H1 (cell line): ENCODE data around the gene TEDDM1. TPM values are rescaled to one million over a fixed set of nuclear protein-coding genes. Genes with fewer than 3 reads are reported as not detected.

Experiments
- CTCF ChIA-PET: fragments of 300-600 bp; sonication (Branson Sonifier 250); formaldehyde crosslinking; loops from one replicate; lab custom pipeline; 2021; ENCODE audit not compliant: partially characterized antibody; lab: Charles Lee
- POLR2A ChIA-PET: fragments of 300-600 bp; sonication (Branson Sonifier 250); formaldehyde crosslinking; loops from one replicate; lab custom pipeline; 2021; ENCODE audit warnings: inconsistent platforms; ENCODE audit not compliant: partially characterized antibody; lab: Charles Lee
- DNase-seq, 2 experiments: peaks; one replicate each; pipeline versions ENCODE4 v3.0.0 to v3.0.0-alpha.2; 2010 to 2022; ENCODE audit warnings: low spot score in 2 of 2, low read depth in 1 of 2, mixed read lengths in 1 of 2
- FAIRE-seq: peaks from 2 replicates; lab custom pipeline; 2011; peaks lifted over from hg19 to GRCh38; lab: Jason Lieb, UNC
- H2AFZ ChIP-seq: 2 replicates; pipeline ENCODE4 v1.8.1; 2012; ENCODE audit warnings: low read length, inconsistent platforms
- H2AK5ac ChIP-seq: 2 replicates; pipeline ENCODE4 v1.6.1; 2013; ENCODE audit warnings: low read depth, low read length
- H2BK120ac ChIP-seq: replicated peaks from 2 replicates; pipeline ENCODE3; 2013; ENCODE audit warnings: low read depth, low read length, inconsistent platforms
- H2BK12ac ChIP-seq: 2 replicates; pipeline ENCODE4 v1.6.1; 2013; ENCODE audit warnings: low read depth, low read length
- H2BK15ac ChIP-seq: 2 replicates; pipeline ENCODE4 v1.6.1; 2013; ENCODE audit warnings: low read length
- H2BK20ac ChIP-seq: 2 replicates; pipeline ENCODE4 v1.6.1; 2013; ENCODE audit warnings: low read length
- H2BK5ac ChIP-seq: 2 replicates; pipeline ENCODE4 v1.6.1; 2013; ENCODE audit warnings: low read depth, low read length
- H3K14ac ChIP-seq: 2 replicates; pipeline ENCODE4 v1.6.1; 2013; ENCODE audit warnings: inconsistent platforms; ENCODE audit not compliant: insufficient read length
- H3K18ac ChIP-seq: 2 replicates; pipeline ENCODE4 v1.6.1; 2013; ENCODE audit warnings: low read length; ENCODE audit errors: extremely low read depth
- H3K23ac ChIP-seq: 2 replicates; pipeline ENCODE4 v1.6.1; 2013; ENCODE audit warnings: inconsistent platforms; ENCODE audit not compliant: insufficient read length
- H3K23me2 ChIP-seq: 2 replicates; pipeline ENCODE4 v1.6.1; 2013; ENCODE audit warnings: low read depth, low read length
- H3K27ac ChIP-seq: 2 replicates; pipeline ENCODE4 v1.6.1; 2011; ENCODE audit warnings: low read depth, low read length, inconsistent platforms
- H3K27me3 ChIP-seq, 4 experiments: replicated peaks in 1 of 4; 1 replicate in 1 of 4; 2 replicates in 3 of 4; pipeline versions ENCODE4 v1.6.1 to v1.8.1; 2011 to 2013; ENCODE audit warnings: low read length in 3 of 4, mild to moderate bottlenecking in 3 of 4, inconsistent platforms in 2 of 4, mixed read lengths in 2 of 4, moderate library complexity in 1 of 4; ENCODE audit not compliant: control insufficient read depth in 3 of 4, insufficient read depth in 3 of 4; ENCODE audit errors: extremely low read depth in 1 of 4
- H3K36me3 ChIP-seq, 4 experiments: 2 replicates each; pipeline versions ENCODE4 v1.6.1 to v1.8.1; 2011 to 2013; ENCODE audit warnings: mild to moderate bottlenecking in 4 of 4, low read length in 3 of 4, moderate library complexity in 2 of 4, control low read depth in 1 of 4, inconsistent platforms in 1 of 4; ENCODE audit not compliant: insufficient read depth in 4 of 4, control insufficient read depth in 2 of 4
- H3K4ac ChIP-seq: replicated peaks from 2 replicates; pipeline ENCODE3; 2013; ENCODE audit warnings: low read length, low read depth, mixed read lengths, inconsistent platforms; ENCODE audit not compliant: insufficient read length
- H3K4me1 ChIP-seq, 4 experiments: replicated peaks in 1 of 4; 1 replicate in 1 of 4; 2 replicates in 3 of 4; pipeline versions ENCODE4 v1.6.1 to v1.8.1; 2011 to 2013; ENCODE audit warnings: low read length in 3 of 4, inconsistent platforms in 2 of 4, mixed read lengths in 1 of 4; ENCODE audit not compliant: insufficient read depth in 4 of 4, control insufficient read depth in 3 of 4
- H3K4me2 ChIP-seq, 2 experiments: 2 replicates each; pipeline versions ENCODE4 v1.6.1 to v1.8.1; 2011 to 2013; ENCODE audit warnings: low read depth in 2 of 2, low read length in 2 of 2, control low read depth in 1 of 2, inconsistent platforms in 1 of 2, mild to moderate bottlenecking in 1 of 2; ENCODE audit not compliant: insufficient read depth in 1 of 2
- H3K4me3 ChIP-seq, 4 experiments: fragments of 200-600, 300-600 bp in 1 of 4; sonication (generic), shearing (Covaris generic), sonication (Bioruptor Twin) in 1 of 4; 2 replicates each; pipeline versions ENCODE4 v1.5.1 to v1.8.1; 2011 to 2016; ENCODE audit warnings: low read length in 4 of 4, low read depth in 3 of 4, control low read depth in 2 of 4, inconsistent platforms in 2 of 4, mild to moderate bottlenecking in 2 of 4, mixed read lengths in 1 of 4, moderate library complexity in 1 of 4; ENCODE audit not compliant: insufficient read depth in 2 of 4; ENCODE audit errors: extremely low read depth in 1 of 4
- H3K56ac ChIP-seq: replicated peaks from 2 replicates; pipeline ENCODE3; 2013; ENCODE audit warnings: low read depth, mild to moderate bottlenecking, mixed read lengths, low read length, inconsistent platforms; ENCODE audit not compliant: insufficient read length
- H3K79me1 ChIP-seq: 2 replicates; pipeline ENCODE4 v1.6.1; 2013; ENCODE audit warnings: low read depth, low read length, control low read depth
- H3K79me2 ChIP-seq, 2 experiments: 2 replicates each; pipeline versions ENCODE4 v1.6.1 to v1.8.1; 2012 to 2013; ENCODE audit warnings: low read length in 2 of 2, mild to moderate bottlenecking in 2 of 2, inconsistent platforms in 1 of 2; ENCODE audit not compliant: insufficient read depth in 2 of 2, control insufficient read depth in 1 of 2
- H3K9ac ChIP-seq, 4 experiments: replicated peaks in 1 of 4; 1 replicate in 1 of 4; 2 replicates in 3 of 4; pipeline versions ENCODE4 v1.6.1 to v1.8.1; 2011 to 2013; ENCODE audit warnings: low read depth in 3 of 4, low read length in 3 of 4, control low read depth in 2 of 4, mild to moderate bottlenecking in 2 of 4, moderate library complexity in 2 of 4, inconsistent platforms in 1 of 4; ENCODE audit errors: extremely low read depth in 1 of 4
- H3K9me3 ChIP-seq, 2 experiments: 2 replicates each; pipeline versions ENCODE4 v1.6.1 to v1.8.1; 2012 to 2013; ENCODE audit warnings: mild to moderate bottlenecking in 2 of 2, moderate library complexity in 2 of 2, control low read depth in 1 of 2, inconsistent platforms in 1 of 2, low read depth in 1 of 2, low read length in 1 of 2, mixed read lengths in 1 of 2; ENCODE audit not compliant: insufficient read depth in 2 of 2
- H4K20me1 ChIP-seq, 2 experiments: replicated peaks in 1 of 2; 2 replicates each; pipeline versions ENCODE3 to v1.8.1; 2011 to 2013; ENCODE audit warnings: inconsistent platforms in 2 of 2, low read length in 2 of 2, mild to moderate bottlenecking in 1 of 2; ENCODE audit not compliant: insufficient read depth in 2 of 2, control insufficient read depth in 1 of 2
- H4K5ac ChIP-seq: 2 replicates; pipeline ENCODE4 v1.6.1; 2013; ENCODE audit warnings: low read length, low read depth, mixed read lengths, inconsistent platforms; ENCODE audit not compliant: insufficient read length
- H4K8ac ChIP-seq: 2 replicates; pipeline ENCODE4 v1.8.0; 2013; ENCODE audit warnings: mild to moderate bottlenecking, moderate library complexity, low read length, inconsistent platforms; ENCODE audit not compliant: insufficient read depth; ENCODE audit errors: extremely low read depth
- H4K91ac ChIP-seq: replicated peaks from 2 replicates; pipeline ENCODE3; 2013; ENCODE audit warnings: low read length, mixed read lengths, inconsistent platforms; ENCODE audit not compliant: insufficient read length
- SIX5 ChIP-seq: IDR thresholded peaks from 2 replicates; pipeline ENCODE4 v1.6.1; 2011; ENCODE audit warnings: mild to moderate bottlenecking, low read depth, low read length
- WGBS, 2 experiments: shearing (Covaris generic) in 1 of 2; methylation state at CpG; one replicate each; pipeline versions ENCODE4 v1.1.6 to v1.1.7; 2013 to 2015; ENCODE audit warnings: low lambda C conversion rate in 2 of 2, mixed read lengths in 2 of 2, inconsistent platforms in 1 of 2, low coverage in 1 of 2, missing lambda C conversion rate in 1 of 2; ENCODE audit not compliant: insufficient replicate concordance in 2 of 2, insufficient coverage in 1 of 2, insufficient read length in 1 of 2; ENCODE audit errors: extremely low coverage in 1 of 2, missing lambda C conversion rate in 1 of 2; 5-methylcytosine and 5-hydroxymethylcytosine counted together
- polyA plus RNA-seq, 7 experiments: library from polyadenylated mRNA; depleted of rRNA in 3 of 7; stranded (reverse) in 5 of 7; unstranded in 2 of 7; fragments of >200 nt in 5 of 7; fragments of 200-250 nt in 2 of 7; gene quantifications; 1 replicate in 5 of 7; 2 replicates in 1 of 7; 4 replicates in 1 of 7; pipeline versions ENCODE4 v1.2.1 to v1.2.3, GENCODE V29; 2011 to 2013; ENCODE audit warnings: missing spikeins in 2 of 7, mixed read lengths in 2 of 7
- total RNA-seq: library from RNA; stranded (reverse); fragmentation: NEBNext Ultra II Directional; extraction: Animal tissue kit (Norgen Biotek cat#: 25700); gene quantifications from 2 replicates; pipeline ENCODE4 v1.2.1, GENCODE V29; 2021

Gene TEDDM1
- total and polyA plus RNA-seq, 2 of the 8 experiments (the other 6 are each of a cell fraction or from before 2014, with no cell fraction given): not detected

GRCh38 chr1:182410620-182411273 lies 10.3 kb upstream of the TEDDM1 start:
- Histone ChIP-seq H3K9me3 (no peaks in the 10 kb centered on the region), H3K4me3 (no peak overlapping the region), H3K27me3 (no peaks in the 10 kb centered on the region), H4K8ac (no peak overlapping the region), H3K4me2 (no peak overlapping the region), H3K9ac (no peak overlapping the region), H4K91ac (no peak overlapping the region), H3K79me1 (no peaks in the 10 kb centered on the region), H2BK15ac (no peak overlapping the region), H2BK12ac (no peak overlapping the region), H2BK20ac (no peak overlapping the region), H3K27ac (no peak overlapping the region), H3K56ac (no peak overlapping the region), H3K23ac (no peak overlapping the region), H3K4ac (no peak overlapping the region), H2AFZ (no peak overlapping the region), H4K5ac (no peak overlapping the region), H2AK5ac (no peak overlapping the region), H3K23me2 (no peaks in the 10 kb centered on the region), H3K79me2 (no peaks in the 10 kb centered on the region), H3K14ac (no peak overlapping the region), H2BK5ac (no peak overlapping the region), H3K36me3 (no peaks in the 10 kb centered on the region), H3K18ac (no peak overlapping the region), H4K20me1 (no peaks in the 10 kb centered on the region), H2BK120ac (no peak overlapping the region), H3K4me1 (peaks cover 0 to 5% (median 0%) of the 10 kb centered on the region in 4 experiments; a peak in 1 of 7 replicates)
- ChIA-PET POLR2A (interaction anchor here (1.2 kb wide), 1 partner anchor 19 kb away, joined by 4 read pairs; the partner anchor contains the start of gene GLUL), CTCF (interaction anchor here (0.5 to 2.5 kb wide), 8 partner anchors 9 to 348 kb away, joined by 3 to 11 read pairs (median 3); partner anchors contain the start of gene TEDDM1)
- TF ChIP-seq SIX5: no peak
- FAIRE-seq (no peak), DNase-seq (no peak)
- WGBS, 2 experiments: 93% methylated on average over 1 of the region's 1 CpG; no CpG with 5 or more reads in 1 of the 2 experiments
